Pancreas (tissue), 10 donors: ENCODE measurements around the gene PEX14. TPM values are rescaled to one million over a fixed set of nuclear protein-coding genes. Genes with fewer than 3 reads are reported as not detected.

Experiments
- ATAC-seq, 4 donors: fragments of 200-7000 bp; cut with Tn5 transposase; one replicate each; pipeline versions ENCODE4 v1.8.0 to v1.9.1; 2020; ENCODE audit warnings: mild to moderate bottlenecking in 4 of 4, moderate library complexity in 4 of 4
- DNase-seq, 6 donors: peaks; one replicate each; pipeline ENCODE4 v3.0.0-alpha.2; 2020
- FAIRE-seq: peaks from 2 replicates; lab custom pipeline; 2012; peaks lifted over from hg19 to GRCh38; lab: Jason Lieb, UNC
- H3K27ac ChIP-seq, 4 donors: fragments of 200-600 bp; sonication (generic); 1 replicate in 3 of 4; 2 replicates in 1 of 4; pipeline versions ENCODE4 v1.5.0 to v1.8.0; 2020
- H3K27me3 ChIP-seq, 4 donors: fragments of 200-600 bp; one replicate each; pipeline ENCODE4 v1.8.0; 2021
- H3K36me3 ChIP-seq, 3 donors: fragments of 200-600 bp; sonication (generic) in 1 of 3; one replicate each; pipeline versions ENCODE4 v1.5.0 to v1.8.0; 2020 to 2021
- H3K4me1 ChIP-seq, 3 donors: fragments of 200-600 bp; one replicate each; pipeline ENCODE4 v1.8.0; 2021
- H3K4me3 ChIP-seq, 4 donors: fragments of 200-600 bp; sonication (generic) in 2 of 4; one replicate each; pipeline versions ENCODE4 v1.5.0 to v1.8.0; 2020 to 2021
- H3K9me3 ChIP-seq, 4 donors: fragments of 200-600 bp; one replicate each; pipeline ENCODE4 v1.8.0; 2021
- CTCF ChIP-seq, 4 donors: fragments of 200-600 bp; sonication (generic) in 3 of 4; IDR thresholded peaks; one replicate each; pipeline versions ENCODE4 v1.5.0 to v1.8.0; 2021; ENCODE audit warnings: antibody characterized with exemption in 4 of 4
- WGBS, 2 donors: extraction: QIAGEN DNeasy Blood & Tissue Kit; methylation state at CpG; one replicate each; pipeline ENCODE4 v1.1.7; 2013; 5-methylcytosine and 5-hydroxymethylcytosine counted together
- intact Hi-C, 3 donors: fragments of 100-400 bp; cut with DNase I; formaldehyde crosslinking; loops; one replicate each; pipeline versions ENCODE4 v1.11.1 to v1.14.2; 2022
- polyA plus RNA-seq, 2 donors: library from polyadenylated mRNA; stranded (reverse); fragments of 200-250 nt; gene quantifications; one replicate each; pipeline ENCODE4 v1.2.3, GENCODE V29; 2013
- total RNA-seq, 6 donors: library from RNA; stranded (reverse); fragmentation: NEBNext Ultra II Directional in 4 of 6; extraction: Animal tissue kit (Norgen Biotek cat#: 25700) in 4 of 6; gene quantifications; one replicate each; pipeline versions ENCODE4 v1.2.1 to v1.2.4, GENCODE V29; 2021 to 2023
- donor health status: healthy with polysubstance abuse.
- donor health status: DM: no; HTN: no; CAD: no; lungs with moderate emphysema.
- donor health status: DM: no; HTN: no; CAD: no.
- donor health status: control.
- donor health status: control.
- donor health status: Bipolar disorder and iron deficiency.
- donor health status: DM: yes; HTN: yes; CAD: no.
- donor health status: DM: no; HTN: no; CAD: no.
- donor health status: DM: no; HTN: no; CAD: no.
- donor health status: DM: yes; HTN: yes; CAD: no.

The PEX14 gene
- total and polyA plus RNA-seq, 8 donors: 6.0 to 12.8 (median 8.2) TPM

DNA sequence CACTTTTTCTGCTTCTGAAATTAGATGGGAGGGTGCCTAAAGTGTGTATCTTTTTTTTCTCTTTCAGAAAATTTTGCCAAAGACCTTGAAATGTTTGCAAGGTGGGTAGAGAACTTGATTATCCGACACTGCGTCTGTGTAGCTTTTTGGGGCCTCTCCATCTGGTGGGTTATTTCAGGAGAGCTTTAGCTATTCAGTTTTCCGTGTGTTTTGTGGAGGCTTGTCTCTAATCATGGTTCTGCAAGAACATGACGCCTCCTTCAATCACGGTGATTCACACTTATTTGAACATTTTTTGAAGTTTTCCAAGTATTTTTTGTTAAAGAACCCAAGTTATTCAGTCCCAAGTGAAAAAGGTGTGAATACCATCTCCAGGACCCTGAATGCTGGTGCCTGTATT is 40.2 kb upstream of the PEX14 start:
- H3K4me1 ChIP-seq: peaks cover 0 to 5% (median 5%) of the 10 kb centered on the region in 3 donors
- no peak for FAIRE-seq
- no peak overlapping the region for H3K4me3 ChIP-seq
- no peak for ATAC-seq
- H3K9me3 ChIP-seq: no peaks in the 10 kb centered on the region
- 85 to 90% methylated on average over 5 of the region's 5 CpGs for WGBS, 2 donors
- TF ChIP-seq CTCF (IDR thresholded peaks at IDR 0.05): no peak
- no peaks in the 10 kb centered on the region for H3K36me3 ChIP-seq
- intact Hi-C loops: loop anchor here in 1 of 3 donors (5.0 kb wide), 1 partner anchor 58 kb away; no protein-coding TSS in a partner anchor
- DNase-seq: no peak
- no peak overlapping the region for H3K27ac ChIP-seq
- no peaks in the 10 kb centered on the region for H3K27me3 ChIP-seq

GRCh38 chr1:10437052-10437451 is 37.7 kb upstream of the PEX14 start:
- Histone ChIP-seq H3K36me3 (no peaks in the 10 kb centered on the region), H3K27me3 (no peaks in the 10 kb centered on the region), H3K27ac (no peak overlapping the region), H3K4me3 (no peak overlapping the region), H3K9me3 (no peaks in the 10 kb centered on the region), H3K4me1 (no peaks in the 10 kb centered on the region)
- FAIRE-seq: no peak
- 95 to 96% methylated on average over 1 of the region's 1 CpG for WGBS, 2 donors
- DNase-seq: no peak
- ATAC-seq: no peak
- TF ChIP-seq CTCF (IDR thresholded peaks at IDR 0.05): no peak
- intact Hi-C loops: no loop called here

DNA sequence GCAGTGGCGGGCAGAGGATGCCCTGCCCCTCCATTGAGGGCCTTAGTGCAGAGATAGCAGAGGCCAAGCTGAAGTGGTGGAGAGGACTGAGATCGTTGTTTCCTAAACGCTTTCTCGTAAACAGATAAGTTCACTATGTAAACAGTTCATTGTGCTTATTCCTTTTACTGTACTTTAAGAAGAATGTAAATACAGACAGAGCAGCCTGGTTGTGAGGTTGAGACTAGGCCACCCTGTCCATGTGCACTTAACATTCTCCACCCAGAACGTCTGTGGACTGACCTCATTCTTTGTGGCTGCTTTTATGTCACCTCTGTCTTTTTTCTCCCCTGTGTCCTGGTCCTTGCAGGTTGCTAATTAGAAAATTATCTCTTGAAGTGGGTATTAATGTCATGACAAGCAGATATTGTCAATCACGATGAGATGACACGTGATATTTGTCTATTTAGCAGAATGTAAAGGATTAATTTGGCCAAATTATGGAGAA is 36.0 kb upstream of the PEX14 start:
- FAIRE-seq (no peak), DNase-seq (no peak), ATAC-seq (no peak)
- no peak overlapping the region for H3K4me3 ChIP-seq
- no peak for TF ChIP-seq CTCF (IDR thresholded peaks at IDR 0.05)
- 46 to 55% methylated on average over 7 of the region's 7 CpGs for WGBS, 2 donors
- no peaks in the 10 kb centered on the region for H3K27me3 ChIP-seq
- no peaks in the 10 kb centered on the region for H3K4me1 ChIP-seq
- H3K9me3 ChIP-seq: no peaks in the 10 kb centered on the region
- H3K36me3 ChIP-seq: no peaks in the 10 kb centered on the region
- intact Hi-C loops: no loop called here
- H3K27ac ChIP-seq: no peak overlapping the region

GRCh38 chr1:10440305-10440704 is 34.4 kb upstream of the PEX14 start:
- H3K4me1 ChIP-seq: no peaks in the 10 kb centered on the region
- intact Hi-C loops: no loop called here
- TF ChIP-seq CTCF (IDR thresholded peaks at IDR 0.05): no peak
- no peak for DNase-seq
- H3K9me3 ChIP-seq: no peaks in the 10 kb centered on the region
- no peak overlapping the region for H3K4me3 ChIP-seq
- FAIRE-seq: no peak
- H3K36me3 ChIP-seq: no peaks in the 10 kb centered on the region
- WGBS, 2 donors: 96 to 97% methylated on average over 2 of the region's 2 CpGs
- H3K27ac ChIP-seq: no peak overlapping the region
- H3K27me3 ChIP-seq: no peaks in the 10 kb centered on the region
- no peak for ATAC-seq

DNA sequence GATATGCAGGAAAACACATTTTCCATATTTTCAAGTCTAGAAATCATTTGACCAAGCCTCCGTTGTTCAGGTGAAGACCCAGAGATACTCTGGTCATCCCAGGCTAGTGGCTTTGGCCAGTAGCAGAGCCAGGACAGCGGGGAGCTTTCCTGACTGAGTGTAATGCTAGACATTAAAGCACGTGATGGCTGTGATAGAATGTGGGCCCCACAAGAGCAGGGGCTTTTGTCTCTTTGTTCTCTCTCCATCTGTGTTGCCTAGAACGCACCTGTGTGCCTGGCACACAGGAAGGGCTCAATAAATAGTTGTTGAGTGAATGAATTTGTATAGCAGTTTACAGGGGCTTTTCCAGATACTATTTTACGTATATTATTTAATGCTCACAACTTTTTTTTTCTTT is 34.0 kb upstream of the PEX14 start:
- Histone ChIP-seq H3K9me3 (no peaks in the 10 kb centered on the region), H3K27ac (no peak overlapping the region), H3K27me3 (no peaks in the 10 kb centered on the region), H3K4me1 (no peaks in the 10 kb centered on the region), H3K4me3 (no peak overlapping the region), H3K36me3 (no peaks in the 10 kb centered on the region)
- no peak for DNase-seq
- intact Hi-C loops: no loop called here
- no peak for ATAC-seq
- WGBS, 2 donors: 90 to 96% methylated on average over 5 of the region's 5 CpGs
- no peak for FAIRE-seq
- no peak for TF ChIP-seq CTCF (IDR thresholded peaks at IDR 0.05)
